Endothelial cell of hepatic sinusoid (primary cell): ENCODE results near the gene SNX4.
"Not testable (repeated sequence)": the region's sequence is repeated elsewhere in the genome, so short reads cannot be mapped to it uniquely, and the experiment has no call there.

Experiments used
- in situ Hi-C: cut with HindIII; loops from 2 replicates; pipeline ENCODE4 v1.10.0; 2017; ENCODE audit warnings: low sequenced_read_pairs

SNX4 gene

DNA sequence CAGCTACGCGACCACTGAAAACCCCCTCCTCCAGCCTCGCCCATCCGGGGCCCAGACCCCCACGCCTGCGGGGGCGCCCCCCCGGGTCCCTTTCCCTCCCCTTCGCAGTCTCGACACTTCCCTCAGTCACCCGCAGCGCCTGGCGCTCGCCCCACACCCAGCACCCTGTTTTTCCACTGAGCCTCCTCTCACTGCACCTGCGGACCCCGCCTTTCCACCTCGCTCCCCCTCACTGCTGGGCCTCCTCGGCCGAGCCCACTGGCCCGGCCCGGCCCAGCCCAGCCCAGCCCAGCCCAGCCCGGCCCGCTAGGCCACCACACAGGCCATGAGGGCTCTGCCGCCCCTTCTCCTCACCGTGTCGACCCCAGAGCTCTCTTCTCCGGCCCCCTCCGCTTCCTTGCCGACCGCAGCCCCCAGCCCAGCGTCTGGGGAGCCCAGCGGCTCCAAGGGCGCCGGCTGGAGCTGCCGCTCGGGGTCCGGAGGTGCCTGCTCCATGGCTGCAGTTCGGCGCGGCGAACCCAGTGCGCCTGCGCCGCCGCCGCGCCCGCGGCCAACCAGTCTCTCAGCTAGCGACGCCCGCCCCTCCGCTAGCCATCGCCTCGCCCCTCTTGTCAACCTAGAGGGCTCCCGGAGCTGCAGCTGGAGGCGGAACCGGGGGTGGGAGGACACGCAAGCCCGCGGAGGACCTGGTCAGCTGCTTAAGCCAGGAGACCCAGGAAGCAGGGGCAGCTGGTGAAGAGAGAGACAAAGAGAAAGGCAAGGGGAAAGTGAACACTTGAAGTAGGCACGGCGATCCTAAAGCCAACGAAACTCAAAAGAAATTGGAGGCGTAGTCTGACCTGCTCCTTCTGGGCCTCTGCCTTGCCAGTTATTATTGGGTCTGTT, at the start of gene SNX4:
TSS of gene SNX4 (minus strand) at position 525 of the 885 bp plus-strand sequence. CDS start at position 495, 30 bp downstream.
- in situ Hi-C loops = no loop called here

DNA sequence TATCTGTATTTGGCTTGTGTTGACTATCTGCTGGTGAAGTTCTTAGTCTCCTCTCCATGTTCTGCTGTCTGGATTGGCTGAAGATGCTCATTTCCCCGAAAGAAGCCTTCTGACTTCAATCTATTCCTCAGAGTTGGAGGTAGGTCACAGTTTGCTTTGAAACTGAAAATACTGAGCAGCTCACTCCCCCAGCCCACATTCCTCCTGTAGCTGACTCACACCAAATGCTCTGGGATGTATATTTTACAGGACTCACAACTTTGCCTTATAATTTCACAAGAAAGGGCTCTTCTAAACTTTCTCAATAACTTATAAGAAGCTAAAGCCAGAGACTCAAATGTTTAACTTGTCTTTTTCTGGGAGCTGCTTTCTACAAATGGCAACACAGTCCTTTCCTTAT, 36.3 kb upstream of the SNX4 start:
- in situ Hi-C loops = no loop called here

DNA sequence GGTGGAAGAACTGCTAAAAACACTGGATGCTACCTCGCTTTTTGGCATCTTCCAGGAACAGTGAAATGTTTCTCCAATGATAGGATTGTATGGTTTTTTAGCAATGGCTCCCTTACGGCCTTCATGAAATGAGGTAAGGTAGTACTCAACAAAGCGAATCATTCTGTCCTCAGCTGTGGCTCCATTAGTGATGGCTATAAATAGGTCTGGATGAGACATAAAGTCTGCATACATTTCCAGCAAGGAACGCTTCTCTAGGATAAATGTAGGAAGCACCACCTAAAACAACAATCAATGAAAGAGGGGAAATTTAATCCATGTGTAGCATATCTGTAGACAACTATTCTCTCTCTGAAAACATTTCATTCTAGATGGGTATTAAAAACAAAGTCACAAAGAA, 32.4 kb upstream of the SNX4 start:
- in situ Hi-C loops = no loop called here

- in situ Hi-C loops = no loop called here
Measured at GRCh38 chr3:125528920-125529319, 8.9 kb upstream of the SNX4 start.

DNA sequence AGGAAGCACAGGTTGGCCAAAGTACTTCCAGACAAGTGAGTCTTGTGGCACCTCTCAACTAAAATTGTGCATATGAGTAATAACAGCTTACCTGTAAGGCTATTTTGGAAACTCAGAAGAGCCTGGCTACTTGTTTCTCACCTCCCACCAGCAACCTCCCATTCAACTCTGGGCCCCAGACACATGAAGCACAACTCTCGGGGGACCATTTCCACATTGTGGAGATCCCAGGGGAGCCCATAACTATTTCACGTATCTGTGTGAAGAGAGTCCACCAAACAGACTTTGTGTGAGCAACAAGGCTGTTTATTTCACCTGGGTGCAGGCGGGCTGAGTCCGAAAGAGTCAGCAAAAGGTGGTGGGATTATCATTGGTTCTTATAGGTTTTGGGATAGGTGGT, 5.2 kb upstream of the SNX4 start:
- in situ Hi-C loops = no loop called here

DNA sequence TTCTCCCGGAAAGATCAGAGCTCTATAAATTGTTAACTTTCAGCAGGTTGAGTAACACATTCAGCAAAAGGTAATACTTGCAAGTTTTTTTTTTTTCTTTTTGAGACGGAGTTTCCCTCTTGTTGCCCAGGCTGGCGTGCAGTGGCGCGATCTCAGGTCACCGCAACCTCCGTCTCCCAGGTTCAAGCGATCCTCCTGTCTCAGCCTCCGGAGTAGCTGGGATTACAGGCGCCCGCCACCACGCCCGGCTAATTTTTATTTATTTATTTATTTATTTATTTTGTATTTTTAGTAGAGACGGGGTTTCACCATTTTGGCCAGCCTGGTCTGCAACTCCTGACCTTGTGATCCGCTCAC, 539 bp upstream of the SNX4 start:
- in situ Hi-C loops = not testable (repeated sequence)

DNA sequence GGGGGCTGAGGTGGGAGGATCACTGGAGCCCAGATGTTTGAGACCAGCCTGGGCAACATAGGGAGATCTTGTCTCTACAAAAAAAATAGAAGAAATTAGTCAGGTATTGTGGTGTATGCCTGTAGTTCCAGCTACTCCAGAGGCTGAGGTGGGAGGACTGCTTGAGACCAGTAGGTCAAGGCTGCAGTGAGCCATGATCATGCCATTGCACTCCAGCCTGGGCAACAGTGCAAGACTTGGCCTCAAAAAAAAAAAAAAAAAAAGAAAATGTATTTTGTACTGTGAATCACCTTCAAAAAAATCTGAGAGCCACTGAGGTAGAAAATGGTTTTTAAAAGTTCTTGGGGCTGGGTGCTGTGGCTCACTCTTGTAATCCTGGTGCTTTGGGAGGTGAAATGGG, 4.6 kb downstream of the SNX4 start:
- in situ Hi-C loops = no loop called here

- in situ Hi-C loops = no loop called here
Measured at GRCh38 chr3:125513490-125514115, 6.4 kb downstream of the SNX4 start.

DNA sequence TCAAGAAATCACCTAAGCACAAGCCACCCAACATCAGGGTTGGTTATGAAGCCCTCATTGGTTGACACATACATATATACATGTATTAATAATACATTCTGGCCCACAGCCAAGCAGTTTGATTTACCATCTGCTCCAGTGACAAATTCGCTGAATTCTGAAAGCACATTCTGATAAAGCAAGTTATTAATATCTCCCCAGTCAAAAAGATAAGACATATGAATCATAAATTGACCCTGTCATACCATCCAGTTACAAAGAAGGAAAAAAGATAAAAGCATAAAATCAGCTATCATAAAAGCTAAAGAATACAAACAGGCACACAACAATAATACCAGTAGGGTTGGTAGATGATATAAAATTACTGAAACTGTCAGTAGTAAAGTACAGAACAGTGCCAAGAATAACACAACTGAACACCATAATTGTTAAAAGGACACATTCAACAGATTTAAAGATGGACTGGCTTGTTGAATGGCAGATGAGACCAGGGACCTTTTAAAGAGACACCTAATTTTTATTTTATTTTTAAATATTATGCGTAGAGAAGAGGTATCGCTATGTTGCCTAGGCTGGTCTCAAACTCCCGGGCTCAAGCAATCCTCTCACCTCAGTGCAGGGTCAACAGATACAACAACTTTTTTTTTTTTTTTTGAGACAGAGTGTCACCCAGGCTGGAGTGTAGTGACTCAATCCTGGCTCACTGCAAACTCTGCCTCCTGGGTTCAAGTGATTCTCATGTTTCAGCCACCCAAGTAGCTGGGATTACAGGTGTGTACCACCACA, 7.7 kb downstream of the SNX4 start:
- in situ Hi-C loops = no loop called here

DNA sequence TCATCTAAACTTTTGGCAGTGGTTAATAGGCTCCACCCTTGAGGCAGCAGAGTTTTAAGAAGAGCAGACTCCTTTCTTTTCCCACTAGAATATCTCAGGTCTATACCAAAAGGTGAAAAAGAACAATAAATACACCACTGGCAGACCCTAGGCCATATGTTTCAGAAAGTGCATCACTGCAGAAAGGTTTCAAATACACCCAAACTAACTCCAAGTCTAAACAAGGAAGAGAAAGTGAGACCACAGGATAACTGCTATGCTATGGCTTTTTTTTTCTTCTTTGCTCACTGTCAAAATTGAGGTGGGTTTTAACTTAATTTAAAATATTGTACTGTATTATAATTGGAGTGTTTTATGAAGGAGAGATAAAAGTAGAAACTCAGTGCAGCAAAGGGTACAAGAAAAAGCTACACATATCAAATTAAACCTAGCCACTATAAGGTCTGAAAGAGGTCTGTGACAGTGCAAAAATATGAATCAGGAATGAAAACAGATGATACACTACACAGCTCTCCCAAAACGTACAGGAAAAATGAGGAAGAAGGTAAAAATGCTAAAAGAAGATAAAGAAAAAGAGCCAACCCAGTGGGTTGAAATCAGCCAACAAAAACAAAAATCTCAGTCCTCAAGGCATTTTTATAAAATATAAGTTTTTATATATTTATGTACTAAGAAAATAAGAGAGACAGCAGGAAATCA, 8.4 kb downstream of the SNX4 start:
- in situ Hi-C loops = no loop called here

- in situ Hi-C loops = no loop called here
Measured at GRCh38 chr3:125507128-125507527, 12.9 kb downstream of the SNX4 start.

- in situ Hi-C loops = no loop called here
Measured at GRCh38 chr3:125498630-125499029, 21.4 kb downstream of the SNX4 start.

- in situ Hi-C loops = no loop called here
Measured at GRCh38 chr3:125496701-125497100, 23.3 kb downstream of the SNX4 start.

DNA sequence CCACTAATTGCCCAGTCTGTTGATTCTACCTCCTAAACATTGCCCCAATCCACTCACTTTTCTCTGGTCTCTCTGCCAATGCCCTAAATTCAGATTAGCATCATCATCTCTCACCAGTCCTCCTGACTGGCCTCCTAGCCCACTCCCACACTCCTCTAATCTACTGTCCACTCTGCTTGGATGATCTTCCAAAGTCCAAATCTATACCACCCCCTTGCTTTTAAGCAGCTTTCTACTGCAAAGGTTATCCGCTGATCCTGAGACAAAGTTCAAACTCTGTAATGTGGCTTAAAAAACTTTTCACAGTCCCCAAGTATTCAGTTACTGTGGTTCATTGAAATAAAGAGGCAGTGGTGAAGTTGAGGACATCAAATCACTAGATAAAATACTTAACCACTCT, 37.6 kb downstream of the SNX4 start:
- in situ Hi-C loops = loop anchor here (5.0 kb wide), 1 partner anchor 80 kb away; no protein-coding TSS in a partner anchor

DNA sequence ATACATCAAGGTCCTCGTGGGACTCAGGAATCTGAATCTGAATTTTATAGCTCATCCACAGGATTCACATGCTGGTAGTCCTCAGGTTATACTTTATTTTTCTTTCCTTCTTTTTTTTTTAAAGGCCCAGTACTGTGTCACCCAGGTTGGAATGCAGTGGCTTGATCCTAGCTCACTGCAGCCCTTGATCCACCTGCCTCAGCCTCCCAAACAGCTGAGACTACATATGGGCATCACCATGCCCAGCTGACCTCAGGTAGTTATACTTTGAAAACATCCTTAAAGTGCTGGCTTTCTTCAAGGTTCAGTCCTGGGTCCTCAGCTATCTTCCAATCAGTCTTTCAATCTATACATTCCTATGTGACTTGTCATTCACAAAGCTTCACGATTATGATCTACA, 38.2 kb downstream of the SNX4 start:
- in situ Hi-C loops = loop anchor here (5.0 kb wide), 1 partner anchor 81 kb away; no protein-coding TSS in a partner anchor

DNA sequence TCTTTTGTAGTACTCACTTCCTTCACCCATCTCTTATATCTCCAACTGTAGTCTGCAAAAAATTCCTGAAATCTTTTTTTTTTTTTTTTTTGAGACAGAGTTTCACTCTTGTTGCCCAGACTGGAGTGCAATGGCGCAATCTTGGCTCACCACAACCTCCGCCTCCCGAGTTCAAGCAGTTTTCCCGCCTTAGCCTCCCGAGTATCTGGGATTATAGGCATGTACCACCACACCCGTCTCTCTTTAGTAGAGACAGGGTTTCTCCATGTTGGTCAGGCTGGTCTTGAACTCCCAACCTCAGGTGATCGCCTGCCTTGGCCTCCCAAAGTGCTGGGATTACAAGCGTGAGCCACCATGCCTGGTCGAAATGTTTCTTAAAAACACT, 38.6 kb downstream of the SNX4 start:
- in situ Hi-C loops = loop anchor here (5.0 kb wide), 1 partner anchor 81 kb away; no protein-coding TSS in a partner anchor

- in situ Hi-C loops = loop anchor here (5.0 kb wide), 1 partner anchor 81 kb away; no protein-coding TSS in a partner anchor
Measured at GRCh38 chr3:125480656-125481374, 39.2 kb downstream of the SNX4 start.

DNA sequence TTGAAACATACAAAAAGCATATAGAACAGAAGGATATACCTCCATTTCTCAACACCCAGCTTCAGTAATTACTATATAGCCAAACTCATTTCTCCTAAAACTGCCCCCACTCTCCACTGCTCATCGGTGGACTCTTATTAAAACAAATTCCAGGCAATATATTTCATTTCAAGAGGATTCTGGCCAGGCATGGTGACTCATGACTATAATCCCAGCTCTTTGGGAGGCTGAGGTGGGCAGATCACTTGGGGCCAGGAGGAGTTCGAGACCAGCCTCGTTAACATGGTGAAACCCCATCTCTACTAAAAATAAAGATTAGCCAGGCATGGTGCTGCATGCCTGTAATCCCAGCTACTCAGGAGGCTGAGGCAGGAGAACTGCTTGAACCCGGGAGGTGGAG, 40.9 kb downstream of the SNX4 start:
- in situ Hi-C loops = no loop called here

DNA sequence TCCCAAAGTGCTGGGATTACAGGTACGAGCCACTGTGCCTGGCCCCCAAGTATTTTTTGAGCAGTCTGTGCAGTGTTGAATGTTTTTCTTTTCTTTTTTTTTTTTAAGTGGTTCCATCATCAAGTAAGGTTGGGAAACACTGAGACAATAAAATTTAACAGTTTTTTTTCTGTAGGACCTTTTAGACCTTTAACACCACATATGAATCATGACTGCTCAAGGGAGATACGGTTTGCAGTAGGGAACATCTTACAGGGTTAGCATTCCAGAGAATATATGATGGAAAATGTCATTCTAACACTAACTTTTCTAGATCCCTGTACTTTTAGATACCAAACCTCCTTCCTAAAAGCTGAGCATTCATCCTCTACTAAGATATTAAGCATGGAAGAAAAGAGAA, 41.7 kb downstream of the SNX4 start:
- in situ Hi-C loops = no loop called here

GRCh38 chr3:125477701-125478100, 42.3 kb downstream of the SNX4 start:
- in situ Hi-C loops = no loop called here
